Stimulated activated CD8-positive, alpha-beta memory T cell treated with anti-CD3 and anti-CD28 coated beads, Interleukin-7, amount 100 ng/mL, for 1 hour (primary cell): ENCODE data around the gene LRG1.

Experiments used
- DNase-seq, 2 donors: peaks; one replicate each; pipeline ENCODE4 v3.0.0-alpha.2; 2020; ENCODE audit warnings: low read depth in 2 of 2

Gene LRG1

DNA sequence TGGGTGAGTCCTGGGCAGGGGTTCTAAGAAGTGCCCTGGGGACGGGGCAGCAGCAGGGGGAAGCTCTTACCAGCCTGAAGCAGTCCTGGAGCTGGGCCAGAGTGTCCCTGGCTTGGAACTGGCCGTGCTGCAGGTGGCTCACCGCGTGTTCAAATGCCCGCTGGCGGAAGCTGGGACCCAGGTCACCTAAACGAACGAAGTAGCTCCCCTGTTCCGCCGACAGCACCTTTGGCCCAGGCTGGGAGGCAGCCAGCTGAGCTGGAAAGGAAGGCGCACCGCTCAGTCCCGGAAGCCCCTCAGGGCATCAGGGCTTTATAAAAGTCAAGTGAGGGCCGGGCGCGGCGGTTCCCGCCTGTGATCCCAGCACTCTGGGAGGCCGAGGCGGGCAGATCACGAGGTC, 31.1 kb downstream of the LRG1 start:
- DNase-seq, result no peak

- no peak for DNase-seq
Observed at GRCh38 chr19:4507804-4508203, 32.0 kb downstream of the LRG1 start.

- DNase-seq, result no peak
Observed at GRCh38 chr19:4507150-4507452, 32.7 kb downstream of the LRG1 start.

DNA sequence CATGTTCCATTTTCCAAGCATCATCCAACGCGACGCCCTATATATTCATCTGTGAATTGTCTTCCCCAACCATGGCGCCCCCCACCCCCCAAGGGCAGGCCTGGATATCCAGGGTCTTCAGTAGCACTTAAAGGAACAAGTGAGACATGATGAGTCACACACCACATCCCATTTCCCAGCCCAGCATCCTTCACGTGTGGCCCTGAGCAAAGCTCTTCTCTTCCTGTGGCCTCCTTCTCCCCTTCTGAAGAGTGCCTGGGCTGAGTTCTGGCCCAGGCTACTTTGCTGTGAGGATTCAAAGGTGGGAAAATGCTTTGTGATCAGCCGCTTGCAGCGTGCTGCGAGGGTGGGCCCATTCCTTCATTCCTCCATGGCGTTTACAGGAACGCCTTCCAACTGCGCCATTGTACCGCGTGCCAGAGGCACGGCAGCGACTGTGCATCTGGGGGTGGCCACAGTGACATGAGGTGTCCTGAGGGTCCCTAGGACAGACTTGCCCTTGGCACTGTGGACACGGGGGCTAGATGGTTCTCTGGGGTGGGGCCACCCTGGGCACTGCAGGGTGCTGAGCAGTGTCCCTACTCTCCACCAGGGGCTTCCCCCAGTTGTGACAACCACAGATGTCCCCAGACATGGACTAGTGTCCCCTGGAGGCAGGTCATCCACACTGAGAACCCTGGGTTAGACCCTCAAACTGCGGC, 33.2 kb downstream of the LRG1 start:
- DNase-seq, result no peak

DNA sequence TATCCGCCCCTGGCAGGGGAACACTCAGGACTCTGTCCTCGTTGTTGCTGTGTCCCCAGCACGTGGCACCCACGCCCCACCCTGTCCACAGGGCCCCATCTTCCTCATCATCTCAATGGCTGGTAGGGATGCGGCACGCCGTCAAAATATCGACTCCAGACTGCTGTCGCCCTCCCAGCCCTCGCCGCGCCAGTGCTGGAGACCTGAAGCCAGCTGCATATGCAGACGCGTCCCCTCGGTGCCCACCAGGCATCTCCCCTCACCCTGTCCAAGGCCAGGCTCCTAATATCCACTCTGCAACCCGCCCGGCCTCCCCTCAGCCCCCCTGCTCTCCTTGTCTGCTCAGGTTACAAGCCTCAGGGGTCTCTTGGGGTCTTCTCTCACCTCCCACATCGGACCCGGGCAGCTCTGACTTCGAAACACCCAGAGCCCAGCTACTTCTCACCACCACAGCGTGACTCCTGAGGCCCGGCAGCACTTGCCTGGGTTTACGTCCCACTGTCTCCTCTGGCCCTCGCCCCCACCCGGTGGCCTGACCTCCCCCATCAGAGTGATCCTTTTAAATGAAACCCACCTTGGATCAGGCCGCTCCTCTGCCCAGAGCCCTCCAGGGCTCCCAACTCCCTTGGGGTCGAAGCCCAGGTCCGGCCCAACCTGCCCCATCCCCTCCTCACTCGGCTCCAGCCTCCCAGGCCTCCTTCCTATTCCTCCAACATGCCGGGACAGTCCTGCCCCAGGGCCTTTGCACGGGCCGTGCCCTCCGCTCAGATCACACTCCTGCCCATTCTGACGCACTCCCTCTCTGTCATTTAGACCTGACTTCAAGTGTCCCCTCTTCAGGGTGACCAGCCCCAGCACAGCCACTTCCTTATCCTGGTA, 34.0 kb downstream of the LRG1 start:
- no peak for DNase-seq

GRCh38 chr19:4504891-4505569, 34.8 kb downstream of the LRG1 start:
- no peak for DNase-seq

GRCh38 chr19:4504297-4504701, 35.5 kb downstream of the LRG1 start:
- no peak for DNase-seq

DNA sequence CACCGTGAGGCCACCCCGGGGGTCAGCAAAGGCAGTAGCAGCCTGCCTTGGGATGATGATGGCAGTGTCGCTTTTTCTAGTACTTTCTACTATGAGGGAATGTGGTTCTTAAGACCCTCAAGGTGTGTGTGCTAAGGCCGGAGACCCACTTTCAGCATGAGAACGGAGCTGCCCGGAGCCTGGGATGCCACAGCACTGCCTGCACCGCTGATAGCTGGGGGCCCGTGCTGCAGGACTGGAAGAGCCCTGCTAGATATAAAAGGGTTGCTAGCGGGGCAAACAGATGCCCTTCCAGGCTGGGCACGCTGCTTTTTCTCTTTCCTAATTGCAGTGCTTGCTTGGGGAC, 36.0 kb downstream of the LRG1 start:
- DNase-seq, result no peak

DNA sequence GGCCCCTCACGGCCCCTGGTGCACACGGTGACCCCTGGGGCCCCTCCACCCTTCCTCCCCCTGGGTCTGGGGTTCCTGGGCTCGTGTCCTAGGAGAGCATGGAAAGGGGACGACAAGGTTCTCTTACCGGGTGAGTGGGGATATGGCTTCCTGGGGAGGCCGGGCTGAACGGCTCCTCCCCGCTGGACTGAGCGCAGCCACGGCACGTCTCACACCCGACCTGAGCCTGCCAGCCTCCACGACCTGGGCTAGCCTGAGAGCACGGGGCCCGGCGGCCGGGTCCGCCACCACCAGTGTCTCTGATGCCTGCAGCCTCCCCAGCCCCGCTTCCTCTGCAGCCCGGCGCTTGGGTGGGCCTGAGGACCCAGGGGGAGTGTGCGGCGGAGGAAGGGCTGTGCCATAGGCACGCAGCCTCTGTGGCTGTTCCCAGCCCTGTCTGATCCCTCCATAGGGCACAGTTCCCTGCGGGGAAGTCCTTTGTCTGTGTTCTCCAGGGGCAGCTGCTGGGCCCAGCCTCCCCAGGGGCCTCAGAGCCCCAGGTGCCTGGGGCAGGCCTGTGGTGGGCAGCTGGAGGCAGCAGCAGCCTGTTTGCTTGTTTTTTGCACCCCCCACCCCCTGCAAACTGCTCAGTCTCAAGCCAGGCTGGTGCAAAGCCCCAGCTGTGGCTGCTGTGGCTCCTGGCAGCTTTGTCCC, 36.6 kb downstream of the LRG1 start:
- DNase-seq, result no peak

GRCh38 chr19:4502282-4503131, 37.3 kb downstream of the LRG1 start:
- no peak for DNase-seq

DNA sequence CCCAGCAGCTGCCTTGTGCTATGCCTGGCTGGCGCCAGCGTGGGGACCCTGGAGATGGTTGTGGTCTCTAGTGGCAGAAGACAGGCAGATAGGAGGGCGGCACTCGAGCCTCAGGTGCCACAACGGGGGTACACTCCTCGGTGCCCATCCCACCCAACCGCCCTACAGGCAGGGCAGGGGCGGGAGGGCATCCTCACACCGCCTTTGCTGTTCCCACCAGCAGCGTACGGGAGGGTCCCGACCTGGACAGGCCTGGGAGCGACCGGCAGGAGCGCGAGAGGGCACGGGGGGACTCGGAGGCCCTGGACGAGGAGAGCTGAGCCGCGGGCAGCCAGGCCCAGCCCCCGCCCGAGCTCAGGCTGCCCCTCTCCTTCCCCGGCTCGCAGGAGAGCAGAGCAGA, 38.1 kb downstream of the LRG1 start:
- no peak for DNase-seq

- no peak for DNase-seq
Observed at GRCh38 chr19:4500841-4501591, 38.8 kb downstream of the LRG1 start.

GRCh38 chr19:4499855-4500254, 40.0 kb downstream of the LRG1 start:
- no peak for DNase-seq

DNA sequence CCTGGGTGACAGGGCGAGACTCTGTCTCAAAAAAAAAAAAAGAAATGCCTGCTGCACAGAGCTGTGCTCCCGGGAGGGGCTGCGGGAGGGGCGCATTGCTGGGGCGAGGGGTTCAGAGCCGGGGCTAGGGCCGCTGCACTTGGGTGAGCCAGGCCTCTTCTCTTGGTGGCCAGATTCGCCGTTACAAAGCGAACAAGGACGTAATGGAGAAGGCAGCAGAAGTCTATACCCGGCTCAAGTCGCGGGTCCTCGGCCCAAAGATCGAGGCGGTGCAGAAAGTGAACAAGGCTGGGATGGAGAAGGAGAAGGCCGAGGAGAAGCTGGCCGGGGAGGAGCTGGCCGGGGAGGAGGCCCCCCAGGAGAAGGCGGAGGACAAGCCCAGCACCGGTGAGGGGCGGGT, 40.5 kb downstream of the LRG1 start:
- DNase-seq, result no peak

- no peak for DNase-seq
Observed at GRCh38 chr19:4498694-4499093, 41.1 kb downstream of the LRG1 start.

- no peak for DNase-seq
Observed at GRCh38 chr19:4497770-4498389, 42.0 kb downstream of the LRG1 start.

DNA sequence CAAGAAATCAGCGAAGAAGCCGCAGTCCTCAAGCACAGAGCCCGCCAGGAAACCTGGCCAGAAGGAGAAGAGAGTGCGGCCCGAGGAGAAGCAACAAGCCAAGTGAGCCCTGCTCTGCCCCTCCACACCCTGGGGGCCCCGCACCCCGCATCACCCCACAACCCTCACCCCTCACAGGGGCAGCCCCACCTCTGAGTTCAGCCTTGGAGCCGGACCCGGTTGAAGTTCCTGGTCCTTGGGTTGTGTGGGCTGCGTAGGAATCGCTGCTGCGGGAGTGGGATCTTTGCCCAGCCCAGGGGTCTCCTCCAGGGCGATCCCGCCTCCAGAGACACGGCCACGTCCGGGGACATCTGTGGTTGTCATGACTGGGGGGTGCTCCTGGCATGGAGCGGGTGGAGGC, 43.5 kb downstream of the LRG1 start:
- no peak for DNase-seq

DNA sequence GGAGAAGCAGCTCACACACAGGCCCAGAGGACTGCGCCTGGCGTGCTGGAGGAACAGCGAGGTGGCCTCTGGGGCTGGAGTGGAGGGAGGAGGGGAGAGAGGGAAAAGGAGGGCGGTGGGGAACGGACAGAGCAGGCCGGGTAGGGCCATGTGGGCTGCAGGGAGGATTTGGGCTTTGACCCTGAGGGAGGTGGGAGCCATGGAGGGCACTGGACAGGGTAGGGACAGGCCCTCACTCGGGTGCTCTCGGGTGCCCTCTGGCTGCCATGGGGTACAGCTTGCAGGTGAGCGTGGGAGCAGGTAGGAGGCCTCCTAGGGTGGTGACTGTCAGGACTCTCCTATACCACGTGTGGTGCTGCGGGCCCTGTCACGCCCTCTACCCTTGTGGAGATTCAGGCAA, 44.4 kb downstream of the LRG1 start:
- no peak for DNase-seq

DNA sequence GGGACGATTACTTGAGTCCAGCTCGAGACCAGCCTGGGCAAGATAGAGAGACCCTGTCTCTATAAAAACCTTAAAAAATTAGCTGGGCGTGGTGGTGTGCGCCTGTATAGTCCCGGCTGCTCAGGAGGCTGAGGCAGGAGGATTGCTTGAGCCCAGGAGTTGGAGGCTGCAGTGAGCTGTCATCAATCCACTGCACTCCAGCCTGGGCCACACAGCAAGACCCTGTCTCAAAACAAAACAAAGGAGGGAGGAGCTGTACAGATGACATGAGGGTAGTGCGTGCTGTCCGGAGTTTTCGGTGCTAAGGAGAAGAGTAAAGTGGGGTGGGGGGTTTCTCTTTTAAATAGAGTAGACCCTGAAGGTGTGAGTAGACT, 45.2 kb downstream of the LRG1 start:
- DNase-seq, result no peak

GRCh38 chr19:4493929-4494690, 45.7 kb downstream of the LRG1 start:
- DNase-seq, result no peak
